Calu3 (cell line): Measurements from ENCODE around the gene PPOX. TPM values are rescaled to one million over a fixed set of nuclear protein-coding genes. Genes with fewer than 3 reads are reported as not detected.

Experiments used
- BruUV-seq: library from RNA; stranded (reverse); fragments of 400-500 nt; replicated peaks from 2 replicates; lab custom pipeline; 2021; lab: Mats Ljungman, UMichigan
- CTCF ChIA-PET: fragments of 300-600 bp; sonication (Branson Sonifier 250); formaldehyde crosslinking; loops from one replicate; lab custom pipeline; 2022; ENCODE audit warnings: antibody characterized with exemption; lab: Charles Lee
- DNase-seq: peaks from one replicate; pipeline ENCODE4 v3.0.0; 2022
- H3K27ac Mint-ChIP-seq: one replicate; pipeline ENCODE4 v1.8.0; 2022; ENCODE audit warnings: mixed read lengths; ENCODE audit not compliant: unreplicated experiment
- H3K27me3 Mint-ChIP-seq: one replicate; pipeline ENCODE4 v1.8.0; 2022; ENCODE audit warnings: mixed read lengths; ENCODE audit not compliant: unreplicated experiment
- H3K36me3 Mint-ChIP-seq: one replicate; pipeline ENCODE4 v1.8.0; 2022; ENCODE audit warnings: mild to moderate bottlenecking, moderate library complexity, mixed read lengths; ENCODE audit not compliant: insufficient read depth, unreplicated experiment
- H3K4me1 Mint-ChIP-seq: one replicate; pipeline ENCODE4 v1.8.0; 2022; ENCODE audit warnings: mild to moderate bottlenecking, low read depth, mixed read lengths; ENCODE audit not compliant: unreplicated experiment
- H3K4me3 Mint-ChIP-seq: one replicate; pipeline ENCODE4 v1.8.0; 2022; ENCODE audit warnings: mild to moderate bottlenecking, low read depth, moderate library complexity, mixed read lengths; ENCODE audit not compliant: unreplicated experiment
- H3K9me3 Mint-ChIP-seq: one replicate; pipeline ENCODE4 v1.8.0; 2022; ENCODE audit warnings: low read depth, mixed read lengths; ENCODE audit not compliant: unreplicated experiment
- CTCF ChIP-seq: fragments of 200-600 bp; IDR thresholded peaks from one replicate; pipeline ENCODE4 v1.8.0; 2022; ENCODE audit warnings: antibody characterized with exemption; ENCODE audit not compliant: unreplicated experiment
- intact Hi-C: fragments of 100-400 bp; cut with micrococcal nuclease; formaldehyde crosslinking; loops from one replicate; pipeline ENCODE4 v1.10.0; 2022; ENCODE audit not compliant: unreplicated experiment
- total RNA-seq: library from RNA; stranded (reverse); gene quantifications from 2 replicates; pipeline ENCODE4 v1.2.3, GENCODE V29; 2022

The PPOX gene
- total RNA-seq, 1 experiment from 2014 or later, result 27.1 TPM

GRCh38 chr1:161128591-161129420 is 37.4 kb upstream of the PPOX start:
- H3K4me1 Mint-ChIP-seq, result peaks cover 16% of the 10 kb centered on the region
- H3K27me3 Mint-ChIP-seq, result no peaks in the 10 kb centered on the region
- no peak for TF ChIP-seq CTCF
- peaks cover 46% of the 10 kb centered on the region for H3K36me3 Mint-ChIP-seq
- no peak for DNase-seq
- no peak overlapping the region for H3K27ac Mint-ChIP-seq
- H3K9me3 Mint-ChIP-seq, result no peaks in the 10 kb centered on the region
- H3K4me3 Mint-ChIP-seq, result no peak overlapping the region
- no TSS peak for BruUV-seq
- CTCF ChIA-PET, result interaction anchor here (0.6 to 1.3 kb wide), 2 partner anchors 11 to 152 kb away, joined by 3 to 6 read pairs; partner anchors contain the start of genes NIT1 and PFDN2
- intact Hi-C loops, result no loop called here

- no TSS peak for BruUV-seq
- Mint-ChIP-seq H3K27ac (no peak overlapping the region), H3K27me3 (no peaks in the 10 kb centered on the region), H3K4me3 (no peak overlapping the region), H3K9me3 (no peaks in the 10 kb centered on the region), H3K4me1 (peaks cover 16% of the 10 kb centered on the region), H3K36me3 (peaks cover 35% of the 10 kb centered on the region)
- intact Hi-C loops, result loop anchor here (10.0 kb wide), 1 partner anchor 405 kb away; no protein-coding TSS in a partner anchor
- TF ChIP-seq CTCF, result no peak
- DNase-seq, result no peak
- CTCF ChIA-PET, result no interaction called here
Observed at GRCh38 chr1:161130266-161130665, 36.0 kb upstream of the PPOX start.

- H3K27ac Mint-ChIP-seq, result no peak overlapping the region
- H3K36me3 Mint-ChIP-seq, result peaks cover 20% of the 10 kb centered on the region
- no peaks in the 10 kb centered on the region for H3K27me3 Mint-ChIP-seq
- BruUV-seq, result no TSS peak
- peaks cover 20% of the 10 kb centered on the region for H3K4me1 Mint-ChIP-seq
- CTCF ChIA-PET, result interaction anchor here (0.6 to 1.7 kb wide), 10 partner anchors 14 to 254 kb away, joined by 3 to 8 read pairs (median 4); partner anchors contain the start of genes NIT1, PFDN2 and PPOX
- no peak for TF ChIP-seq CTCF
- DNase-seq, result no peak
- intact Hi-C loops, result loop anchor here (2.0 to 10.0 kb wide), 2 partner anchors 13 to 407 kb away; partner anchors contain the start of genes NIT1 and PFDN2
- no peak overlapping the region for H3K4me3 Mint-ChIP-seq
- no peaks in the 10 kb centered on the region for H3K9me3 Mint-ChIP-seq
Observed at GRCh38 chr1:161131523-161132409, 34.5 kb upstream of the PPOX start.
